ENCODE results near the gene C4BPA. TPM values are rescaled to one million over a fixed set of nuclear protein-coding genes. Genes with fewer than 3 reads are reported as not detected.

Gene C4BPA
- total RNA-seq, 1 donor, result not detected

DNA sequence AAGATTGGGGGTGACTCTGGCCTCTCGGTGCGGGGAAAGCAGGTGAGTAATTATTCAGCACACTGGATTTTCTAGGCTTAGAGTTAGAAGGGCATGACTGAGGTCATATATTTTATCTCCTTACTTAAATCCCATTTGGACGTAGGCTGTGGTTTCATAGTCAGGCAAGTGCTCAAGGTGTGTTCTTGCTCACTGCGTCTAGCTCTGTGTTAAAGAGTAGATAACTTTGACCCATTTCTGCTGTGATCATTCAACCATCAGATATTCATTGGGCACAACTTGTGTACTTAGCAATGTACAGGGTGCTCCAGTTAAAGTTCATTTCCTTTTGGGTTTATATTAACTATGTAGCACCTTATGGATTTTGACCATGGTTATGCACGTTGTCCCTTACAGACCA, 36.4 kb upstream of the C4BPA start:
- no peaks in the 10 kb centered on the region for H3K27me3 ChIP-seq (ENCODE audit: insufficient read depth, low read length)
- no peaks in the 10 kb centered on the region for H3K79me2 ChIP-seq (ENCODE audit: insufficient read depth, low read length)
- H3K27ac ChIP-seq (ENCODE audit: low read depth, low read length), result no peak overlapping the region
- no peak overlapping the region for H2AFZ ChIP-seq (ENCODE audit: low read length)
- DNase-seq (ENCODE audit: insufficient read length, low spot score, missing footprints), result no peak
- H3K4me2 ChIP-seq (ENCODE audit: insufficient read depth, low read length), result no peak overlapping the region
- no peak overlapping the region for H3K4me3 ChIP-seq (ENCODE audit: insufficient read depth, low read length)
- TF ChIP-seq, protein P1, sequence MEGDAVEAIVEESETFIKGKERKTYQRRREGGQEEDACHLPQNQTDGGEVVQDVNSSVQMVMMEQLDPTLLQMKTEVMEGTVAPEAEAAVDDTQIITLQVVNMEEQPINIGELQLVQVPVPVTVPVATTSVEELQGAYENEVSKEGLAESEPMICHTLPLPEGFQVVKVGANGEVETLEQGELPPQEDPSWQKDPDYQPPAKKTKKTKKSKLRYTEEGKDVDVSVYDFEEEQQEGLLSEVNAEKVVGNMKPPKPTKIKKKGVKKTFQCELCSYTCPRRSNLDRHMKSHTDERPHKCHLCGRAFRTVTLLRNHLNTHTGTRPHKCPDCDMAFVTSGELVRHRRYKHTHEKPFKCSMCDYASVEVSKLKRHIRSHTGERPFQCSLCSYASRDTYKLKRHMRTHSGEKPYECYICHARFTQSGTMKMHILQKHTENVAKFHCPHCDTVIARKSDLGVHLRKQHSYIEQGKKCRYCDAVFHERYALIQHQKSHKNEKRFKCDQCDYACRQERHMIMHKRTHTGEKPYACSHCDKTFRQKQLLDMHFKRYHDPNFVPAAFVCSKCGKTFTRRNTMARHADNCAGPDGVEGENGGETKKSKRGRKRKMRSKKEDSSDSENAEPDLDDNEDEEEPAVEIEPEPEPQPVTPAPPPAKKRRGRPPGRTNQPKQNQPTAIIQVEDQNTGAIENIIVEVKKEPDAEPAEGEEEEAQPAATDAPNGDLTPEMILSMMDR (IDR thresholded peaks at IDR 0.05; ENCODE audit: extremely low read depth, low read depth, low read length), result no peak
- H3K4me1 ChIP-seq (ENCODE audit: insufficient read depth, low read length), result no peaks in the 10 kb centered on the region
- H3K9me3 ChIP-seq (ENCODE audit: low read depth, low read length), result no peaks in the 10 kb centered on the region
- H3K36me3 ChIP-seq (ENCODE audit: insufficient read depth, low read length), result no peaks in the 10 kb centered on the region
- H4K20me1 ChIP-seq (ENCODE audit: insufficient read depth, low read length), result no peaks in the 10 kb centered on the region

- Histone ChIP-seq H3K36me3 (ENCODE audit: insufficient read depth, low read length) (no peaks in the 10 kb centered on the region), H3K4me1 (ENCODE audit: insufficient read depth, low read length) (no peaks in the 10 kb centered on the region), H3K4me3 (ENCODE audit: insufficient read depth, low read length) (no peak overlapping the region), H4K20me1 (ENCODE audit: insufficient read depth, low read length) (no peaks in the 10 kb centered on the region), H3K9me3 (ENCODE audit: low read depth, low read length) (no peaks in the 10 kb centered on the region), H3K27ac (ENCODE audit: low read depth, low read length) (no peak overlapping the region), H3K79me2 (ENCODE audit: insufficient read depth, low read length) (no peaks in the 10 kb centered on the region), H2AFZ (ENCODE audit: low read length) (no peak overlapping the region), H3K4me2 (ENCODE audit: insufficient read depth, low read length) (no peak overlapping the region), H3K27me3 (ENCODE audit: insufficient read depth, low read length) (no peaks in the 10 kb centered on the region)
- no peak for DNase-seq (ENCODE audit: insufficient read length, low spot score, missing footprints)
- TF ChIP-seq, protein P1 (IDR thresholded peaks at IDR 0.05; ENCODE audit: extremely low read depth, low read depth, low read length), result no peak
Measured at GRCh38 chr1:207069061-207069460, 35.0 kb upstream of the C4BPA start.

DNA sequence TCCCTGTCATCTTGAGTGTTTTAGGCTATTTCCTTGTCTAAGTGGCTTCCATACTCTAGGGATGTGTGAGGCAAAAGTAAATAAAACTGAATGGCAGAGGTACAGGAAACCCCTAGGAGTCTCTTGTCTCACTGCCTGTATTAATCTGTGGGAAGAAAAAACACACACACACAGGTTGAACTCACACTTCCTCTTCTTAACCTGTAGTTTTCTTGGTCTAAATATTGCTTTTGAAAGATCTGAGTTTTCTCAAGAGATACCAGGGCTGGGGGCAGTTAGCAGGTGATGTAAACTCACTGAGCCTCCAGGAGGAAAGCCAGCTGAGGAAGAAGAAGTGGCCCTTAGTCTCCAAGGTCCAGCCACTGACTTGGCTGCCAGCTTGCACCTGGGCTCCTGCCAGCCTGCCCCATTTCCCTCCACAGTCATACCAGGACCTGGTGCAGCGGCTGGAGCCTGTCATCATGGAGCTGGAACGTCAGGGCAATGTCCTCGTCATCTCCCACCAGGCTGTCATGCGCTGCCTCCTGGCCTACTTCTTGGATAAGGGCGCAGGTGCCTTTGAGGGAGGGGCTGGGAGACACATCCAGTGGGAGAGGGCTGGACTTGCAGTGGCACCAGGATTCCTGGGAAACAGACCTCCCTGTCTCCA, 34.1 kb upstream of the C4BPA start:
- Histone ChIP-seq H3K36me3 (ENCODE audit: insufficient read depth, low read length) (no peaks in the 10 kb centered on the region), H3K4me3 (ENCODE audit: insufficient read depth, low read length) (no peak overlapping the region)
- TF ChIP-seq, protein P1 (IDR thresholded peaks at IDR 0.05; ENCODE audit: extremely low read depth, low read depth, low read length), result no peak

GRCh38 chr1:207070811-207071210, 33.2 kb upstream of the C4BPA start:
- Histone ChIP-seq H3K36me3 (ENCODE audit: insufficient read depth, low read length) (no peaks in the 10 kb centered on the region), H3K27me3 (ENCODE audit: insufficient read depth, low read length) (no peaks in the 10 kb centered on the region), H3K9me3 (ENCODE audit: low read depth, low read length) (no peaks in the 10 kb centered on the region), H3K4me3 (ENCODE audit: insufficient read depth, low read length) (no peak overlapping the region), H3K4me1 (ENCODE audit: insufficient read depth, low read length) (no peaks in the 10 kb centered on the region), H3K4me2 (ENCODE audit: insufficient read depth, low read length) (no peak overlapping the region), H3K27ac (ENCODE audit: low read depth, low read length) (no peak overlapping the region), H4K20me1 (ENCODE audit: insufficient read depth, low read length) (no peaks in the 10 kb centered on the region), H3K79me2 (ENCODE audit: insufficient read depth, low read length) (no peaks in the 10 kb centered on the region), H2AFZ (ENCODE audit: low read length) (no peak overlapping the region)
- no peak for DNase-seq (ENCODE audit: insufficient read length, low spot score, missing footprints)
- TF ChIP-seq, protein P1 (IDR thresholded peaks at IDR 0.05; ENCODE audit: extremely low read depth, low read depth, low read length), result no peak

More for the DNA sequence above, 34.1 kb upstream of the C4BPA start:
- DNase-seq (ENCODE audit: insufficient read length, low spot score, missing footprints), result no peak
- no peaks in the 10 kb centered on the region for H3K79me2 ChIP-seq (ENCODE audit: insufficient read depth, low read length)
- no peak overlapping the region for H3K27ac ChIP-seq (ENCODE audit: low read depth, low read length)
- no peaks in the 10 kb centered on the region for H3K4me1 ChIP-seq (ENCODE audit: insufficient read depth, low read length)
- H3K9me3 ChIP-seq (ENCODE audit: low read depth, low read length), result no peaks in the 10 kb centered on the region
- H3K27me3 ChIP-seq (ENCODE audit: insufficient read depth, low read length), result no peaks in the 10 kb centered on the region
- no peaks in the 10 kb centered on the region for H4K20me1 ChIP-seq (ENCODE audit: insufficient read depth, low read length)
- H3K4me2 ChIP-seq (ENCODE audit: insufficient read depth, low read length), result no peak overlapping the region
- no peak overlapping the region for H2AFZ ChIP-seq (ENCODE audit: low read length)

Measured in osteoblast (primary cell).